DND-41 (cell line): Measurements from ENCODE around the gene EML5.

Experiments
- EZH2 ChIP-seq: IDR thresholded peaks from 3 replicates; pipeline ENCODE4 v1.6.1; 2012; ENCODE audit warnings: borderline replicate concordance, low read depth, mild to moderate bottlenecking, moderate library complexity, low read length, inconsistent platforms; ENCODE audit not compliant: severe bottlenecking
- TF ChIP-seq, protein P1 (sequence below): IDR thresholded peaks from 2 replicates; pipeline ENCODE4 v1.5.1; 2012; ENCODE audit warnings: borderline replicate concordance, low read length, moderate library complexity, mild to moderate bottlenecking; ENCODE audit not compliant: poor library complexity, severe bottlenecking; ENCODE audit errors: extremely low read depth

- TF ChIP-seq, protein P1, sequence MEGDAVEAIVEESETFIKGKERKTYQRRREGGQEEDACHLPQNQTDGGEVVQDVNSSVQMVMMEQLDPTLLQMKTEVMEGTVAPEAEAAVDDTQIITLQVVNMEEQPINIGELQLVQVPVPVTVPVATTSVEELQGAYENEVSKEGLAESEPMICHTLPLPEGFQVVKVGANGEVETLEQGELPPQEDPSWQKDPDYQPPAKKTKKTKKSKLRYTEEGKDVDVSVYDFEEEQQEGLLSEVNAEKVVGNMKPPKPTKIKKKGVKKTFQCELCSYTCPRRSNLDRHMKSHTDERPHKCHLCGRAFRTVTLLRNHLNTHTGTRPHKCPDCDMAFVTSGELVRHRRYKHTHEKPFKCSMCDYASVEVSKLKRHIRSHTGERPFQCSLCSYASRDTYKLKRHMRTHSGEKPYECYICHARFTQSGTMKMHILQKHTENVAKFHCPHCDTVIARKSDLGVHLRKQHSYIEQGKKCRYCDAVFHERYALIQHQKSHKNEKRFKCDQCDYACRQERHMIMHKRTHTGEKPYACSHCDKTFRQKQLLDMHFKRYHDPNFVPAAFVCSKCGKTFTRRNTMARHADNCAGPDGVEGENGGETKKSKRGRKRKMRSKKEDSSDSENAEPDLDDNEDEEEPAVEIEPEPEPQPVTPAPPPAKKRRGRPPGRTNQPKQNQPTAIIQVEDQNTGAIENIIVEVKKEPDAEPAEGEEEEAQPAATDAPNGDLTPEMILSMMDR = no peak
- TF ChIP-seq EZH2 = no peak
Measured at GRCh38 chr14:88835661-88836060, 42.9 kb upstream of the EML5 start.
